GM19328 (cell line): Measurements from ENCODE around the gene SETBP1.

Source experiments
- ATAC-seq: cut with Tn5 transposase; IDR thresholded peaks from one replicate; pipeline ENCODE4 v1.9.1; 2021; ENCODE audit warnings: mild to moderate bottlenecking, moderate library complexity; ENCODE audit not compliant: unreplicated experiment

Gene SETBP1

GRCh38 chr18:45004546-45005080, 323.9 kb downstream of the SETBP1 start:
- ATAC-seq: no peak

- ATAC-seq: no peak
Measured at GRCh38 chr18:45006934-45007333, 326.2 kb downstream of the SETBP1 start.

- ATAC-seq: no peak
Measured at GRCh38 chr18:45007531-45007930, 326.8 kb downstream of the SETBP1 start.

- ATAC-seq: no peak
Measured at GRCh38 chr18:45008694-45009413, 328.2 kb downstream of the SETBP1 start.

GRCh38 chr18:45009756-45010155, 329.1 kb downstream of the SETBP1 start:
- no peak for ATAC-seq

GRCh38 chr18:45012286-45012685, 331.6 kb downstream of the SETBP1 start:
- ATAC-seq: no peak

GRCh38 chr18:45014047-45014501, 333.4 kb downstream of the SETBP1 start:
- no peak for ATAC-seq

- no peak for ATAC-seq
Measured at GRCh38 chr18:45015788-45016128, 335.1 kb downstream of the SETBP1 start.

GRCh38 chr18:45019469-45019868, 338.8 kb downstream of the SETBP1 start:
- ATAC-seq: no peak

- ATAC-seq: no peak
Measured at GRCh38 chr18:45023519-45023918, 342.8 kb downstream of the SETBP1 start.

GRCh38 chr18:45024357-45025088, 343.8 kb downstream of the SETBP1 start:
- no peak for ATAC-seq

- no peak for ATAC-seq
Measured at GRCh38 chr18:45025089-45025450, 344.4 kb downstream of the SETBP1 start.

GRCh38 chr18:45026162-45026561, 345.5 kb downstream of the SETBP1 start:
- no peak for ATAC-seq

- ATAC-seq: no peak
Measured at GRCh38 chr18:45034179-45034578, 353.5 kb downstream of the SETBP1 start.

GRCh38 chr18:45037618-45038017, 356.9 kb downstream of the SETBP1 start:
- ATAC-seq: no peak

GRCh38 chr18:45039376-45039775, 358.7 kb downstream of the SETBP1 start:
- ATAC-seq: no peak

- no peak for ATAC-seq
Measured at GRCh38 chr18:45040879-45041278, 360.2 kb downstream of the SETBP1 start.

GRCh38 chr18:45044787-45045186, 364.1 kb downstream of the SETBP1 start:
- ATAC-seq: no peak

GRCh38 chr18:45046228-45046627, 365.5 kb downstream of the SETBP1 start:
- ATAC-seq: no peak

- no peak for ATAC-seq
Measured at GRCh38 chr18:45046961-45047360, 366.3 kb downstream of the SETBP1 start.

GRCh38 chr18:45049578-45050319, 369.1 kb downstream of the SETBP1 start:
- ATAC-seq: no peak
